RKO (cell line): ENCODE data around the gene TKT.
A peak's percentile ranks its signal among the peaks of the same experiment; 100 is the strongest.

Experiments used
- DNase-seq: peaks from one replicate; pipeline ENCODE4 v3.0.0-alpha.2; 2016; ENCODE audit warnings: low spot score

TKT gene

GRCh38 chr3:53240989-53241972, 14.5 kb downstream of the TKT start:
- DNase-seq = no peak

GRCh38 chr3:53239800-53240199, 16.0 kb downstream of the TKT start:
- no peak for DNase-seq

- no peak for DNase-seq
These were observed 16.9 kb downstream of the TKT start for GRCh38 chr3:53238886-53239285.

GRCh38 chr3:53238051-53238850, 17.6 kb downstream of the TKT start:
- DNase-seq = peak; percentile 59

GRCh38 chr3:53236112-53236841, 19.5 kb downstream of the TKT start:
- peak; percentile 58 for DNase-seq

GRCh38 chr3:53235545-53235944, 20.3 kb downstream of the TKT start:
- DNase-seq = no peak

- no peak for DNase-seq
These were observed 21.0 kb downstream of the TKT start for GRCh38 chr3:53234841-53235232.

GRCh38 chr3:53234130-53234840, 21.5 kb downstream of the TKT start:
- DNase-seq = no peak

GRCh38 chr3:53232641-53233377, 23.0 kb downstream of the TKT start:
- no peak for DNase-seq

- no peak for DNase-seq
These were observed 24.0 kb downstream of the TKT start for GRCh38 chr3:53231532-53232511.

- no peak for DNase-seq
These were observed 25.0 kb downstream of the TKT start for GRCh38 chr3:53230789-53231188.

GRCh38 chr3:53230041-53230621, 25.7 kb downstream of the TKT start:
- no peak for DNase-seq

- DNase-seq = no peak
These were observed 26.2 kb downstream of the TKT start for GRCh38 chr3:53229606-53230005.

GRCh38 chr3:53229171-53229570, 26.7 kb downstream of the TKT start:
- DNase-seq = no peak

- no peak for DNase-seq
These were observed 27.6 kb downstream of the TKT start for GRCh38 chr3:53227993-53228885.

GRCh38 chr3:53226841-53227407, 28.9 kb downstream of the TKT start:
- no peak for DNase-seq

GRCh38 chr3:53226142-53226840, 29.5 kb downstream of the TKT start:
- no peak for DNase-seq
